ENCODE measurements around the gene SMARCAL1. TPM values are rescaled to one million over a fixed set of nuclear protein-coding genes. Genes with fewer than 3 reads are reported as not detected.

SMARCAL1 gene
- total RNA-seq, 6 experiments from 2014 or later: 6.1 to 11.0 (median 7.9) TPM

DNA sequence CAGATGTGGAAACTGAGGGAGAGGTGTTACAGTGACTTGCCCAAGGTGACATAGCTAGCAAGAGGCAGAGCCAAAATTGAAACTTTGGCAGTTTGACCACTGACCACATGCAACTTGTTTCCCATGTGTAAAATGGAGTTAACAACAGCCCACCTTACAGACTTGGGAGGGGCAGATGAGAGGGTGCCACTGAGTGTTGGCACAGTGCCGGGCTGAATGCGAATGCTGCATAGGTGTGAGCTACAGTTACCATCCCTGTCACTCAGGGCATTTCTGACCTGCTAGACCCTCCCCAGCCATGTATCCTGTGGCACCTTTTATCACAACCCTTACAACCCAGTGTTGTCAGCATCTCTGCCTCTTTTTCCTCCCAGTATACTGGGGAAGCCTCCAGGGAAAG, 10.8 kb downstream of the SMARCAL1 start:
- TF ChIP-seq POLR2A (IDR thresholded peaks at IDR 0.05): no peak
- TF ChIP-seq, protein P1, sequence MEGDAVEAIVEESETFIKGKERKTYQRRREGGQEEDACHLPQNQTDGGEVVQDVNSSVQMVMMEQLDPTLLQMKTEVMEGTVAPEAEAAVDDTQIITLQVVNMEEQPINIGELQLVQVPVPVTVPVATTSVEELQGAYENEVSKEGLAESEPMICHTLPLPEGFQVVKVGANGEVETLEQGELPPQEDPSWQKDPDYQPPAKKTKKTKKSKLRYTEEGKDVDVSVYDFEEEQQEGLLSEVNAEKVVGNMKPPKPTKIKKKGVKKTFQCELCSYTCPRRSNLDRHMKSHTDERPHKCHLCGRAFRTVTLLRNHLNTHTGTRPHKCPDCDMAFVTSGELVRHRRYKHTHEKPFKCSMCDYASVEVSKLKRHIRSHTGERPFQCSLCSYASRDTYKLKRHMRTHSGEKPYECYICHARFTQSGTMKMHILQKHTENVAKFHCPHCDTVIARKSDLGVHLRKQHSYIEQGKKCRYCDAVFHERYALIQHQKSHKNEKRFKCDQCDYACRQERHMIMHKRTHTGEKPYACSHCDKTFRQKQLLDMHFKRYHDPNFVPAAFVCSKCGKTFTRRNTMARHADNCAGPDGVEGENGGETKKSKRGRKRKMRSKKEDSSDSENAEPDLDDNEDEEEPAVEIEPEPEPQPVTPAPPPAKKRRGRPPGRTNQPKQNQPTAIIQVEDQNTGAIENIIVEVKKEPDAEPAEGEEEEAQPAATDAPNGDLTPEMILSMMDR (IDR thresholded peaks at IDR 0.05): no peak
- intact Hi-C loops (cut with DNase I): no loop called here
- WGBS (ENCODE audit: insufficient coverage, low coverage, low lambda C conversion rate, missing lambda C conversion rate): no CpG with 5 or more reads among the region's 2 CpGs

DNA sequence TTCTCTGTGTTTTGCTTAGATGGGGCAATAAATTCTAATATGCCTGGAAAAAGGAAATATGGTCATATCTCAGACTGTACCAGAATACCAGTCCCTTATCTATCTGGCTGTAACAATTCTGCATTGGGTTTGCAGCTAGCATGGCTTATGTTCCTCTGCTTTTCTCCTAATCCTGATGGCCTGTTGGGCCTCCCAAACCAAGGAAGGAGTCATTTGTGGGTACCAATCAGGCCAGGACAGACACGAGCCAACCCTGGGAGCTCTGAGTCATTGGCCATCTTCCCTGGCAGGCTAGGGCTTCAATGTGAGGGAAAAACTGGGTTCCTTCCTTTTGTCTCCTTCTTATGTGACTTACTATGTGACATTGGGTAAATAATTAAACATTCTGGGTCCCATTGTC, 12.0 kb downstream of the SMARCAL1 start:
- 64% methylated on average over 1 of the region's 1 CpG for WGBS (ENCODE audit: insufficient coverage, low coverage, low lambda C conversion rate, missing lambda C conversion rate)
- no peak overlapping the region for H3K27ac ChIP-seq
- H3K4me1 ChIP-seq: no peaks in the 10 kb centered on the region
- TF ChIP-seq, protein P1 (IDR thresholded peaks at IDR 0.05): no peak
- no peak for TF ChIP-seq POLR2A (IDR thresholded peaks at IDR 0.05)
- no peaks in the 10 kb centered on the region for H3K9me3 ChIP-seq
- DNase-seq (no peak), ATAC-seq (no peak)
- intact Hi-C loops (cut with DNase I): no loop called here
- peaks cover 3 to 58% (median 23%) of the 10 kb centered on the region in 4 donors for H3K36me3 ChIP-seq
- H3K4me3 ChIP-seq: no peak overlapping the region
- H3K27me3 ChIP-seq: no peaks in the 10 kb centered on the region

More for the DNA sequence above, 10.8 kb downstream of the SMARCAL1 start:
- Histone ChIP-seq H3K27ac (no peak overlapping the region), H3K36me3 (peaks cover 9 to 46% (median 20%) of the 10 kb centered on the region in 4 donors), H3K9me3 (no peaks in the 10 kb centered on the region), H3K4me3 (no peak overlapping the region), H3K27me3 (no peaks in the 10 kb centered on the region), H3K4me1 (no peaks in the 10 kb centered on the region)
- no peak for ATAC-seq
- no peak for DNase-seq

DNA sequence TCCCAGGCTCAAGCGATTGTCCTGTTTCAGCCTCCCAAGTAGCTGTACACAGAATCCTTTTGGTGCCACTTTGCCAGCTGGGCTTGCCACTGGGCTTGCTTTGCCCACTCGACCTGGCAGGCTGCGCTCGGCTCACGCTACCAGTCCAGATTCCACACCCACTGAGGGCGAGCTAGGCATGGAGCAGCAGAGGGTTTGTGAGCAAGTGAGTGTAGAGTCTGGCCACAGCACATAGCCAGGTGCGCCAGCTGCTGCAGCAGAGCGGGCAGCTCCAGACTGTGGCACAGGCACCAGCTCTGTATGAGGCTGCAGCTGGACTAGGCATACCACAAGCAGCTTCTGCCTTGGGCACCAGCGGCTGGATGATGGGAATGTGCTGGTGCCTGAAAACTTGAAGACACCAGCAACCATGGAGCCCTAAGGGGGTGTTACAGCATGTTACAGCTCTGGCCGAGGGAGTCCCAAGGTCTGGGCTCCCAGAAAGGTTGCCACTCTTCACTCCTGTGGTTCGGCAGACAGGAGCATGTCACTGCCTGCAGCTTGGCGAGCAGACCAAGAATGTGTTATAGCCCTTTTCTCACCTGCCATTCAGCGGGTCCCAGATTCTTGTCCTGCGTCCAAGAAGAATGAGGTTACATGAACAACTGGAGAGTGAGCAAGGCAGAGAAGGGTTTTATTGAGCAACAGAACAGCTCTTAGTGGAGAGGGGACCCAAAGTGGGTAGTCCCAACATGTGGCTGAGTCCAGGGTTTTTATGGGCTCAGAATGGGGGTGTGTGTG, 12.9 kb downstream of the SMARCAL1 start:
- H3K27me3 ChIP-seq: no peaks in the 10 kb centered on the region
- ATAC-seq: no peak
- H3K36me3 ChIP-seq: peaks cover 0 to 64% (median 28%) of the 10 kb centered on the region in 4 donors
- no peak overlapping the region for H3K27ac ChIP-seq
- no peak for DNase-seq
- H3K4me1 ChIP-seq: no peaks in the 10 kb centered on the region
- intact Hi-C loops (cut with DNase I): no loop called here
- H3K4me3 ChIP-seq: no peak overlapping the region
- TF ChIP-seq POLR2A (IDR thresholded peaks at IDR 0.05): no peak
- TF ChIP-seq, protein P1 (IDR thresholded peaks at IDR 0.05): no peak
- no peaks in the 10 kb centered on the region for H3K9me3 ChIP-seq
- no CpG with 5 or more reads among the region's 14 CpGs for WGBS (ENCODE audit: insufficient coverage, low coverage, low lambda C conversion rate, missing lambda C conversion rate)

DNA sequence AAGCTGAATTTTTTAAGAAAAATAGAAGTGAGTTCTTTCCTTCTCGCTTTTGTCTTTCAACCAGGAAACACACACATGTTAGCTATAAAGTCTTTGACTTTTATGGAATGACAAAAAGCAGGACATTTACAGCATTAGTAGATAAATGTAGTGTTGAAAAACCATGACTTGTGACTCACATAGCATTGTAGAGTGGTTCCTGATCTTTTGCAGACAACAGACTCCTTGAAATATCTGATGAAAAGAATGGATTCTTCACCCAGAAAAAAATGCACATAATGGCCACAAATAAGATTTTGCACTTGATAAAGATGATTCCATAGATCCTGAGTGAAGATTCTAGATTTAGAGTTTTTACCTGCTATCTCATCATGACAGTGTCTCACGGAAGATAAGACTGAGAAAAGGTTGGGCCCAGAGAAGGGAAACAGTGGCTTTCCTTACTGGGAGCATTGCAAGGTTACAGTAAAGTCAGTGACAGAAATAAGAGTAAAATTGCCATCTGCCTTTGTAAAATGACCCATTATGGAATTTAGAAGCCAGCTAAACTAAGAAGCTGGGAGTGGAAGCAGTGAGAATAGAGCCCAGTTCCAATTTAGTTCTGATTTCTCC, 14.0 kb downstream of the SMARCAL1 start:
- H3K27ac ChIP-seq: no peak overlapping the region
- H3K4me1 ChIP-seq: no peaks in the 10 kb centered on the region
- H3K27me3 ChIP-seq: no peaks in the 10 kb centered on the region
- ATAC-seq (no peak), DNase-seq (no peak)
- no peaks in the 10 kb centered on the region for H3K9me3 ChIP-seq
- no peak overlapping the region for H3K4me3 ChIP-seq
- intact Hi-C loops (cut with DNase I): no loop called here
- WGBS (ENCODE audit: insufficient coverage, low coverage, low lambda C conversion rate, missing lambda C conversion rate): 93% methylated on average over 2 of the region's 2 CpGs
- peaks cover 0 to 64% (median 24%) of the 10 kb centered on the region in 4 donors for H3K36me3 ChIP-seq
- no peak for TF ChIP-seq POLR2A (IDR thresholded peaks at IDR 0.05)

DNA sequence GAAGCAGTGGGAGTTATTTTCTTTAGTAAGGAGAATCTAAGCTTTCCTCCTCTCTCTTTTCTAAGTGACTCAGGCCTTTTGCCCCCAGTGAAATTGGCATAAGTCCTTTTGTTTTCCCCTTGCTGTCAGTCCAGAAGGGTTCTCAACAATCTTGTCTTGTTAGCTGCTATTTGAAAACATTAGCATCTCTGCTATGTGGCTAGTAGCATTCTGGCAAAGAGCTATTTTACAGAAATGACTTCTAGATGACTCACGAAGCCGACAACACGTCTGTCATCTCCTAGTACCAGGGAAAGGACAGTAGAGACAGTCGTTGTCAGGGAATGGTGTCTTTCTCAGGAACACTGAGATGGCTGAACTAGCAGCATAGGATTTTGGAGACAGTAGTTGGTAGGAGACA, 14.7 kb downstream of the SMARCAL1 start:
- no peak for ATAC-seq
- TF ChIP-seq, protein P1 (IDR thresholded peaks at IDR 0.05): no peak
- TF ChIP-seq POLR2A (IDR thresholded peaks at IDR 0.05): no peak

More for the DNA sequence above, 14.7 kb downstream of the SMARCAL1 start:
- Histone ChIP-seq H3K36me3 (peaks cover 0 to 68% (median 24%) of the 10 kb centered on the region in 4 donors), H3K4me1 (no peaks in the 10 kb centered on the region), H3K9me3 (no peaks in the 10 kb centered on the region), H3K27ac (no peak overlapping the region), H3K4me3 (no peak overlapping the region), H3K27me3 (no peaks in the 10 kb centered on the region)
- intact Hi-C loops (cut with DNase I): no loop called here
- DNase-seq: no peak
- WGBS (ENCODE audit: insufficient coverage, low coverage, low lambda C conversion rate, missing lambda C conversion rate): 89% methylated on average over 4 of the region's 4 CpGs

Measured in right lobe of liver (tissue), 6 donors.